GM19438 (cell line): ENCODE measurements around the gene SIGLEC11.

Source experiments
- ATAC-seq: cut with Tn5 transposase; IDR thresholded peaks from one replicate; pipeline ENCODE4 v1.9.1; 2021; ENCODE audit warnings: low read depth; ENCODE audit not compliant: unreplicated experiment

SIGLEC11 gene

DNA sequence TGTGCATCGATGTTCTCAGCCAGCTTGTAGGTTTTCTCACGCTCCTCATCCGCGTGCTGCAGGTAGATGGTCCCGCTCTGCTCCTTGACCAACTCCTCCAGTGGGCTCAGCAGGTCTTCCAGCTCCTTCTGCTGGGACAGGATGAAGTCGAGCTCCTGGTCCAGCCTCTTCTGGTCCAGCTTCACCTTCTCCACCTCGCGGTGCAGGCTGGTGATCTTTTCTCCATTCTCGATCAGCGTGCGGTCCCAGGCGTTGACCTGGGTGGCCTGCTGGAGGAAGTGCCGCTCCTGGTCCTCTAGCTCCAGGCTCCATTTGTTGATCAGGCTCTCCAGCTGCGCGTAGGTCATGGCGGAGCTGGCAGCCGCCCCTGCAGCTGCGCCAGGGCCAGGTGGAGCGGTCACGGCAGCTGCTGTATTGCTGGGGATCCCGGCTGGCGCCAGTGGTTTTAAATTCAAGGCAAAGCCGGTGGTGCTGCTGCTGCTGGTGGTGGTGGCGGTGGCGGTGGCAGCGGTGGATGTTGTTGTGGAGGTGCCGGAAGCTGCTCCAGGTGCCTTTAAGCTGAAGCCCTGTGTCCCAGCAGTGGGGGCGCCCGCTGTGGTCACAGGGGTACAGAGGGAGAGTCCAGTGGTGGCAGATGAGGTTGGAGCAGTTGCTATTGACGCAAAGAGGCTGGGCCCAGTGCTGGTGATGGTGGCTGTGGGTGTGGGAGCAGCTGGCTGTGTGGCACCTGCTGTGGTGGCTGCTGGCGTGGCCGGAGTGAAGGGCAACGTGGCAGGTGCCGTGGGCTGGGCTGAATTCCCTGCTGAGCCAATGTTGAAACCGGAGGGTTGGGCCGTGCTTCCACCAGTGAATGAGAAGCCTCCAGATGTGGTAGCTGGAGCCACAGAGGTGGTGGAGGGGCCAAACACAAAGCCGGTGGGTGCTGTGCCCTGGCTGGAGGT is 52.2 kb downstream of the SIGLEC11 start:
- ATAC-seq: no peak

DNA sequence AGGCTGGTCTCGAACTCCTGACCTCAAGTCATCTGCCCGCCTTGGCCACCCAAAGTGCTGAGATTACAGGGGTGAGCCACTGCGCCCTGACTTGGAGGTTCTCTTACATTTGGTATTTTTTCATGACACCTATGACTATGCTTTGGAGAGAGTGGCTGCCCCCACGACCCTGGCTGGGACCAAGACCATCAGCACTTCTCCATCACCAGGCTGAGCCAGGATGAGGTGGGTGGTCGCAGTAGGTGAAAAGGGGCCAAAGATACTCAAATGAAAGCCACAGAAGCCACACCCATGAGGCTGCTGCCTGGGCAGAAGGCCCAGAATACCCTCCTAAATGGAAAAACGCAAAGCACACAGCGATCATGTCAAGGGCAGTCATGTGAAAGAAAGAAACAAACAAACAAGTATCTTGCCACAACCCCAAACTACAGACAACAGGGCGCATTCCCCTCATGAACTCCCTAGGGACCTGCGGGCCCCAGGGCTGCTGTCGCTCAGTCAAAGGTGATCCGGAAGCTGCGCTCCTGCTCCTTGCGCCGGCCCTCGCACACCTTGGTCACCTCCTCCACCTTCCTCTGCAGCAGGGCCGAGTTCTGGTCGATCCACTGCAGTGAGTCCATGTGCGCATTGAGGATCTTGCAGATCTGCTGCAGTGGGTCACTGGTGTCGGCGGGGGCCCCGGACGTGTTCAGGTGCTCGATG is 53.1 kb downstream of the SIGLEC11 start:
- ATAC-seq: peak; percentile 38

DNA sequence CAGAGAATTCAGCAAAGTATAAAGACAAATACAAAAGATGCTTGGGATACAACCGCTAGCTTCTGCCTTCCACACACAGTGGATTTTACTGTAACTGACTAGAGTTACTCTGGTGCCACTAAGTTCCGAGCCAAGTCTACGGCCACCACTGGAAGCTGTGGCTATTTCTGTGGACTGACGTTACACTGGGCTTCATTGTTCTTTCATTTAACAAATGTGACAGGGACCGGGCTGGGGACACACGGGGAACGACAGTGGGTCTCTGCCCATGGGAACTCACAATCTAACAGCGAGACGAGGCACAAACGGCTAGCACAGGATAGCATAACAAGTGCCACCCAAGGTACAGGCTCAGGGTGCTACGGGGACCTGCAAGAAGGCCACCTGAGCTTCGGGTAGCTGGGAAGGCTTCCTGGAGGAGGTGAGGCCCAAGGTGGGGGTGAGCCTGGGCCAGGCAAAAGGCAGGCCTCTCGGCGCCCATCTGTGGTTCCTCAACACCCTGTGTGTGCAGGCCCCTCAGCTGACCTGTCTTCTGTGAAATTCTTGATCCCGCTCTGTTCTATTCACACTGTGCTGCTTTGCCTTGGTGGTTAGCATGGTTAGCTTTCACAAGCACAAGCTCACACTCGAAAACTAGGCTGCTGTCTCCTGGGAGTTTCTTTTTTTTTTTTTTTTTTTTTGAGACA is 54.0 kb downstream of the SIGLEC11 start:
- peak; percentile 45 for ATAC-seq

DNA sequence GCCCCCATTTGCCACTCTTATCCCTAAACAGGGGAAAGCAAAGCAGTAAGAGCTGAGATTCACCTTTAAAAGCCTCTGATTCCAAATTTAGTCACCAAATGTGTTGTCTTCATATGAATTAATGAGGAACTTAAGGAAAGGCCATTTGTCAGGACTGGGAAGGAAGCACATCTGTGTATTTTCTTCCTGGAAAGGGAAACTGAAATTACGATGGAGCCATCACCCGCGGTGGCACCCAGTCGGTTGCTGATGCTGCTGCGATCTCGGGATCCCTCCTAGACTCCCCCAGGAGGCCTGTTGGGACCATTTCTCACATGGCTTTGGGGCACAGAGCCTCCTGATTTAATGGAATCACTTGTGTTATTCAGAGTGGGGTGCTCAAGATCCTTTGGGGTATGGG is 56.8 kb downstream of the SIGLEC11 start:
- no peak for ATAC-seq
